ENCODE measurements around the gene RHEBL1.

GRCh38 chr12:49032679-49033447 is 36.9 kb downstream of the RHEBL1 start:
- TF ChIP-seq BHLHE40 (IDR thresholded peaks at IDR 0.05; ENCODE audit: borderline replicate concordance), result no peak
- no peak for TF ChIP-seq SP1 (IDR thresholded peaks at IDR 0.05)

All from HEK293T (cell line).